Fibroblast of the conjunctiva (primary cell): ENCODE results near the gene SEC24A.
"Not testable (repeated sequence)": the region's sequence is repeated elsewhere in the genome, so short reads cannot be mapped to it uniquely, and the experiment has no call there.

Experiments used
- DNase-seq: peaks from one replicate; pipeline ENCODE4 v3.0.0-alpha.2; 2010; ENCODE audit warnings: low read depth

The SEC24A gene

DNA sequence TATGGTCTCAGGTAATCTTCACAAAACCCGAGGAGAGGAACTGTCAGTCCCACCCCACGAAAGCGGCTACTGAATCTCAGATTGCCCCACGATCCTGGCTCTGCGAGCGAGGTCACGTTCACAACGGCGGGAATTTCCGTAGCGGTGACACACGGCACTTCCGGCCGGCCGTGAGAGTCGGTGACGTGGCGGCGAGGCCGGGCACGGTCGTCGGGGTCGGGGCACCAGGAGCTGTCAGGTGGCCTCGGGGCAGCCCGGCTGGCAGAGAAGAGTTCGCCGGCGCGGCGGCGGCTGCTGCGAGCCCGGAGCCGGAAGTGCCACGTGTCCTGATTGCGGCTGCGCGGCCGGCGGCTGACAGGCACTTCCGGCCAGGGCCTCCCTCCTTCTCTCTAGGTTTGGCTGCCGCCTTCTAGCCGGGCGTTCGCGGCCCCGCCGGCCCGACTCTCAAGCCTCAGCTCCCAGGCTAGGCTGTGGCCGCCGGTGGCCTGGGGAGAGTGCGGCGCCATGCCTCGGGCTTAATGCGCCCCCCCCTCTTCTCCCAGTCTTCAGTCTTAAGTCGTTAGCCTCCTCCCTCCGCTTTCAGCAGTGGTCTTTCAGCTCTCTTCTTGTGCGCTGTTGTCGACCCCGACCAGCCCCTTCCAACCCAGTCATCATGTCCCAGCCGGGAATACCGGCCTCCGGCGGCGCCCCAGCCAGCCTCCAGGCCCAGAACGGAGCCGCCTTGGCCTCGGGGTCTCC is at the start of gene SEC24A:
Gene SEC24A, plus strand, starts transcription at position 361 of the 738 bp plus-strand sequence. Its CDS starts 292 bp downstream, at position 653.
- DNase-seq: peak; percentile 66

- not testable (repeated sequence) for DNase-seq
Measured at GRCh38 chr5:134599820-134600219, 48.8 kb upstream of the SEC24A start.

DNA sequence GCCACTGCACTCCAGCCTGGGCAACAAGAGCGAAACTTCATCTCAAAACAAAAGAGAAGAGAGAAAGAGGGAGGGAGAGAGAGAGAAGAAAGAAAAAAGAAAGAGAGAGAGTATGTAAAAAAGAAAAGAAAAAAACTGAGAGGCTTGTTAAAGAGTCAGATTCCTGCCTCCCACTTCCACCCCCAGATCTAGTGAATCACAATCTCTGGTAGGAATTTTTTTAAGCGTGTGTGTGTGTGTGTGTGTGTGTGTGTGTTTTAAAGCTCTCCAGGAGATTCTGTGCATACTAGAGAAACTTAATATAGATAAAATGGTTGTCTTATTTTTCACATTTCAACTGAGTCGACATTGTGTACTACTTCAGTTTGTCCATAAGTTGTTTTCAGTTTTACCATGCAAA is 48.0 kb upstream of the SEC24A start:
- no peak for DNase-seq

DNA sequence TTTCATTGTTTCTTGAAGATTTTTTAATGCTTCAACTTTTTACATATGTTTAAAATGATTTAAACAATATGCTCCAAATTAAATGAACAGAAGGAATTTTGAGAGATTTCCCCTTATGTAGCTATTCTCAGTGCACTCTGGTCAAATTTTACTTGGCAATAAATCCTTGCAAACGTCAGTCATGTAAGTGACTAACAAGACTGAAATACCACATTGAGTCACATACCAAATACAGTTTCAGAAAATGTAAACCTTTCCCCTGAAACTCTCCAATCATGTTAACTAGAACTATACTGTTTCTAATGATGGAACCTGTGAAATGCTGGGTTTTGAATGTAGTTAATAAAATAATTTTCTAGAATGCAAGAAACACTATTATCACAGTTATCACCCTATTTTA is 45.5 kb upstream of the SEC24A start:
- DNase-seq: peak; percentile 41

GRCh38 chr5:134604908-134605307 is 43.7 kb upstream of the SEC24A start:
- no peak for DNase-seq

GRCh38 chr5:134606726-134607125 is 41.9 kb upstream of the SEC24A start:
- DNase-seq: no peak

GRCh38 chr5:134608555-134608954 is 40.0 kb upstream of the SEC24A start:
- DNase-seq: no peak

DNA sequence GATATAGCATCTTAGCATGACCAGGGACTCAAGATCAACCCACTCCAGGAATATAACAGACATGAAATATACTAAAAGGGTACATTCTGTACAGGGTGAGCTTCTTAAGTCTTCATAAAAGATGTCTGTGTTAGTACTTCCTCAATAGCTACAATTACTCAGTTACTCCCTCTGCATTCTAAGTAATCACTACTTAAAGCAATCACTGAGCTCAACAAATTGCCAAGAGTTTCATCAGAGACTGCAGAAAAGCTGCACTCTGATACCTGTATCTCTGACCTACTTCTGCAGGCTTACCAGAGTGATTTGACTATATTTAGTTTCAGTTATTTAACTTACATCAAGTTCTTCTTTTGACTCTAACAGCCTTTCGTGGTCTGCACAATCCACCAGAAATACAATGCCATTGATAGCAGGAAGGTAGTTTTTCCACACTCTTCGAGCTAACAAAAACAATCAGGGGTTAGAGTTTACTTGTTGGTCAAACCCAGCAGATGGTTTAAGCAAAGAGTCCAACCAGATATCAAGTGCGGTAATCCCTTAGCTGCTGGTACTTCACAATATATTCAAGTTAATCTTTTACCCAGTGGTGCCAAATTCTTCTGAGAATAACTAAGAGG is 39.2 kb upstream of the SEC24A start:
- DNase-seq: no peak

- no peak for DNase-seq
Measured at GRCh38 chr5:134610725-134611124, 37.9 kb upstream of the SEC24A start.

GRCh38 chr5:134611515-134611914 is 37.1 kb upstream of the SEC24A start:
- DNase-seq: no peak

GRCh38 chr5:134614450-134615085 is 34.0 kb upstream of the SEC24A start:
- no peak for DNase-seq

DNA sequence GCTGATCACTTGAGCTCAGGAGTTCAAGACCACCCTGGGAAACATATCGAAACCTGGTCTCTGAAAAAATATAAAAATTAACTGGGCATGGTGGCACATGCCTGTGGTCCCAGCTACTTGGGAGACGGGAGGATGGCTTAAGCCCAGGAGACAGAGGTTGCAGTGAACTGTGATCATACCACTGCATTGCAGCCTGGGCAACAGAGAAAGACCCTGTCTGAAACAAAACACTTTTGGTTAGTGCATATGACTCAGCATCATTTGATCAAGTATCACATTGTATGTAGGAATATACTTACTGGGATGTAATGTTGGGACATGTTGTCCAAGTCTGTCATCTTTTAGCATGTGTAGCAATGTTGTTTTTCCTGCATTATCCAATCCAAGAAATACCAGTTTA is 28.0 kb upstream of the SEC24A start:
- no peak for DNase-seq

GRCh38 chr5:134625559-134625958 is 23.0 kb upstream of the SEC24A start:
- DNase-seq: no peak

GRCh38 chr5:134626369-134627014 is 22.1 kb upstream of the SEC24A start:
- DNase-seq: peak; percentile 29

- DNase-seq: no peak
Measured at GRCh38 chr5:134634227-134634626, 14.4 kb upstream of the SEC24A start.

GRCh38 chr5:134635366-134635765 is 13.2 kb upstream of the SEC24A start:
- not testable (repeated sequence) for DNase-seq

- no peak for DNase-seq
Measured at GRCh38 chr5:134637116-134637721, 11.4 kb upstream of the SEC24A start.

DNA sequence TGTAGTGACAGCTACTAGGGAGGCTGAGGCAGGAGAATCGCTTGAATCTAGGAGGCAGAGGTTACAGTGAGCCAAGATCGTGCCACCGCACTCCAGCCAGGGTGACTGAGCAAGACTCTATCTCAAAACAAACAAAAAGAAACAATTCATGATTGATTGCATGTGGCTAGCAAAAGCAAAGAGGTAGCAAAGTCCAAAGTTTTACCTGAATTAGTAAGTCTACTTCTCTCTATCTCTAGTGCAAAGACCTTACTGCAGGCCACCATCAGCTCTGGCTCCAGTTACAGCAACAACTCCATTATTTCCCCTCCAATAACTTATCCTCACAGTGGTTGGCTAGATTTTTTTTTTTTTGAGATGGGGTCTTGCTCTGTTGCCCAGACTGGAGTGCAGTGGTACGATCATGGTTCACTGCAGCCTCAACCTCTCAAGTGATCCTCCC is 9.8 kb upstream of the SEC24A start:
- no peak for DNase-seq

- no peak for DNase-seq
Measured at GRCh38 chr5:134642931-134643530, 5.6 kb upstream of the SEC24A start.

GRCh38 chr5:134647750-134648424 is 698 bp upstream of the SEC24A start:
- no peak for DNase-seq

DNA sequence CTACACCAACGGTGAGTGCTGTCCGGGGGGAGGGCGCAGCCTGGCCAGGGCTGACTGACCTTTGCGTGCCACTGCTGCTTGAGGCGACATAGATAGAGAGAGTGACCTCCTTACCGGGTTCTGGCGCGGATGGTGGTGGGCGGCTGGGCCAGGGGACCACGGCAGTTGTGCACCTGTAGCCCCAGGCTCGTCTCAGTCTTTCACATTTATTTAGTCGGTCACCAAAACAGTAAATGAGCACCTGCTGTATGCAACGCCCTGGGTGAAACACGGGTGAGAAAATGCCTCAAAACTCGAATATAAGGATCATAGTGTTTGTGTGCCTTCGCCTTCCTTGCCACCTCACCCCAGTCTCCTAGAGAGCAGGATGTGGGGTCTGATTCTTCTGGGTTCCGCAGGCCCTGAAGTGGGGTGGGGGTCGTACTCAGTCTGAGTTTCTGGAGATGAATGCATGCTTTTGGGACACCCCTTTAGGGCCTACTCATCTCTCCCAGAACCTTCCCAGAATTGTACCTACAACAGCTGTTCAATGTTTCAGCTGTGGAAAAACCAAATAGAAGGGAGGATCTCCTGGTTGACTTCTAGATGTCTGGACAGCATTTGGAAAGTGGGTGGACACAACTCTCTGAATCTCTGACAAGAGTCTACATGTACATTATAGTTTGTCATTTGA is 714 bp downstream of the SEC24A start:
- DNase-seq: no peak
